GM23338 (cell line): ENCODE measurements around the gene WBP11. TPM values are rescaled to one million over a fixed set of nuclear protein-coding genes. Genes with fewer than 3 reads are reported as not detected.

ENCODE experiments used
- ATAC-seq: fragments of 200-7000 bp; cut with Tn5 transposase; 3 replicates; pipeline ENCODE4 v1.9.1; 2020
- DNase-seq: peaks from one replicate; pipeline ENCODE4 v3.0.0-alpha.2; 2015; ENCODE audit warnings: low spot score
- H2AFZ ChIP-seq: fragments of 200-600 bp; sonication (generic); 2 replicates; pipeline ENCODE4 v1.8.0; 2016; ENCODE audit warnings: antibody characterized with exemption, mild to moderate bottlenecking, moderate library complexity
- H3F3A ChIP-seq: fragments of 200-600 bp; sonication (generic); replicated peaks from 2 replicates; pipeline ENCODE4 v1.8.0; 2017; ENCODE audit warnings: antibody characterized with exemption, mixed run types, low read depth
- H3K27ac ChIP-seq: fragments of 200-600 bp; sonication (generic); 2 replicates; pipeline ENCODE4 v1.6.1; 2016; ENCODE audit warnings: low read depth
- H3K27me3 ChIP-seq: fragments of 200-600 bp; sonication (generic); 2 replicates; pipeline ENCODE4 v1.8.0; 2016; ENCODE audit warnings: mild to moderate bottlenecking, mixed run types, moderate library complexity; ENCODE audit not compliant: insufficient read depth
- H3K36me3 ChIP-seq: fragments of 200-600 bp; sonication (generic); 2 replicates; pipeline ENCODE4 v1.8.0; 2016; ENCODE audit warnings: mild to moderate bottlenecking; ENCODE audit not compliant: insufficient read depth
- H3K4me1 ChIP-seq: fragments of 200-600 bp; sonication (generic); 2 replicates; pipeline ENCODE4 v1.8.0; 2016; ENCODE audit warnings: mild to moderate bottlenecking, moderate library complexity; ENCODE audit not compliant: insufficient read depth
- H3K4me2 ChIP-seq: fragments of 200-600 bp; sonication (generic); 2 replicates; pipeline ENCODE4 v1.7.1; 2017; ENCODE audit warnings: mixed run types
- H3K4me3 ChIP-seq: fragments of 200-600 bp; sonication (generic); 2 replicates; pipeline ENCODE4 v1.6.1; 2016; ENCODE audit warnings: mixed run types
- H3K79me2 ChIP-seq: fragments of 200-600 bp; sonication (generic); replicated peaks from 2 replicates; pipeline ENCODE4 v1.8.0; 2017; ENCODE audit warnings: mild to moderate bottlenecking; ENCODE audit not compliant: insufficient read depth
- H3K9me2 ChIP-seq: fragments of 200-600 bp; sonication (generic); 2 replicates; pipeline ENCODE4 v1.8.0; 2017; ENCODE audit not compliant: insufficient read depth
- H4K20me1 ChIP-seq: fragments of 200-600 bp; sonication (generic); replicated peaks from 2 replicates; pipeline ENCODE4 v1.8.0; 2017; ENCODE audit warnings: mild to moderate bottlenecking; ENCODE audit not compliant: insufficient read depth
- H3K27ac Mint-ChIP-seq: 2 replicates; pipeline ENCODE4 v1.8.0; 2020; ENCODE audit warnings: inconsistent platforms, mild to moderate bottlenecking, moderate library complexity, mixed read lengths
- H3K27me3 Mint-ChIP-seq: 3 replicates; pipeline ENCODE4 v1.8.0; 2022; ENCODE audit warnings: low read depth, mild to moderate bottlenecking, moderate library complexity, mixed read lengths, inconsistent platforms; ENCODE audit not compliant: insufficient read depth, poor library complexity
- H3K36me3 Mint-ChIP-seq: 3 replicates; pipeline ENCODE4 v1.8.0; 2021; ENCODE audit warnings: low read depth, mild to moderate bottlenecking, inconsistent platforms, moderate library complexity, mixed read lengths
- H3K4me1 Mint-ChIP-seq: 3 replicates; pipeline ENCODE4 v1.8.0; 2020; ENCODE audit warnings: mild to moderate bottlenecking, inconsistent platforms, mixed read lengths
- H3K4me3 Mint-ChIP-seq: 3 replicates; pipeline ENCODE4 v1.8.0; 2021; ENCODE audit warnings: moderate library complexity, mild to moderate bottlenecking, inconsistent platforms, mixed read lengths
- H3K9me3 Mint-ChIP-seq: 3 replicates; pipeline ENCODE4 v1.8.0; 2020; ENCODE audit warnings: moderate library complexity, mild to moderate bottlenecking, inconsistent platforms, mixed read lengths
- CTCF ChIP-seq, 2 experiments: fragments of 200-600 bp in 1 of 2; sonication (generic) in 1 of 2; conservative IDR thresholded peaks; 2 replicates each; pipeline versions ENCODE4 v1.5.1 to v1.6.1; 2016 to 2017; ENCODE audit warnings: antibody characterized with exemption in 2 of 2, low read depth in 2 of 2, mild to moderate bottlenecking in 2 of 2, moderate library complexity in 1 of 2
- ETS1 ChIP-seq: IDR thresholded peaks from 2 replicates; pipeline ENCODE4 v1.6.1; 2016; ENCODE audit warnings: antibody characterized with exemption
- EZH2 ChIP-seq: fragments of 200-600 bp; sonication (generic); IDR thresholded peaks from one replicate; pipeline ENCODE4 v1.8.0; 2017; ENCODE audit warnings: antibody characterized with exemption, mild to moderate bottlenecking, low read depth; ENCODE audit not compliant: unreplicated experiment
- JUNB ChIP-seq: IDR thresholded peaks from one replicate; pipeline ENCODE4 v1.6.1; 2016; ENCODE audit warnings: antibody characterized with exemption; ENCODE audit not compliant: unreplicated experiment
- POLR2AphosphoS5 ChIP-seq: IDR thresholded peaks from 2 replicates; pipeline ENCODE4 v1.6.1; 2016; ENCODE audit warnings: antibody characterized with exemption, low read depth
- REST ChIP-seq: IDR thresholded peaks from one replicate; pipeline ENCODE4 v1.6.1; 2018; ENCODE audit warnings: antibody characterized with exemption; ENCODE audit not compliant: unreplicated experiment
- ZNF331 ChIP-seq: fragments of 250-450 bp; sonication (Bioruptor Pico); IDR thresholded peaks from 2 replicates; pipeline ENCODE4 v1.5.0; 2020; ENCODE audit warnings: low read depth, mild to moderate bottlenecking, moderate library complexity
- polyA plus RNA-seq: library from polyadenylated mRNA; unstranded; fragments of >200 nt; fragmentation: Nextera tagmentation; extraction: Ambion mirVana; gene quantifications from 2 replicates; pipeline ENCODE4 v1.2.1, GENCODE V29; 2016
- total RNA-seq: library from RNA; depleted of rRNA; stranded (reverse); fragments of >200 nt; shearing (Covaris generic); gene quantifications from 2 replicates; pipeline ENCODE4 v1.2.3, GENCODE V29; 2014

WBP11 gene
- total and polyA plus RNA-seq, 2 experiments from 2014 or later: 57.1 to 148 TPM

GRCh38 chr12:14852880-14853279, 49.6 kb upstream of the WBP11 start:
- H3K4me3 Mint-ChIP-seq: no peak overlapping the region
- TF ChIP-seq POLR2AphosphoS5: no peak
- TF ChIP-seq ETS1: no peak
- no peak for TF ChIP-seq ZNF331 (CRISPR knock-in tag)
- no peak for TF ChIP-seq EZH2
- Histone ChIP-seq H3K36me3 (no peaks in the 10 kb centered on the region), H3K4me2 (no peak overlapping the region), H2AFZ (peak overlapping the region; percentile 75; the same call in 1 of the 2 replicates), H3F3A (no peaks in the 10 kb centered on the region), H3K4me1 (peaks cover 13% of the 10 kb centered on the region; the same call in 1 of the 2 replicates), H4K20me1 (no peaks in the 10 kb centered on the region), H3K4me3 (no peak overlapping the region), H3K79me2 (no peaks in the 10 kb centered on the region), H3K9me2 (no peaks in the 10 kb centered on the region), H3K27ac (no peak overlapping the region), H3K27me3 (no peaks in the 10 kb centered on the region)
- no peak overlapping the region for H3K27ac Mint-ChIP-seq
- peaks cover 5% of the 10 kb centered on the region; the same call in 2 of the 3 replicates for H3K9me3 Mint-ChIP-seq
- peak; percentile 76 for ATAC-seq
- DNase-seq: peak; percentile 21
- no peaks in the 10 kb centered on the region for H3K27me3 Mint-ChIP-seq
- no peaks in the 10 kb centered on the region for H3K36me3 Mint-ChIP-seq
- peaks cover 11% of the 10 kb centered on the region for H3K4me1 Mint-ChIP-seq

GRCh38 chr12:14850929-14851663, 47.8 kb upstream of the WBP11 start:
- Histone ChIP-seq H4K20me1 (no peaks in the 10 kb centered on the region), H3K27ac (no peak overlapping the region), H3F3A (no peaks in the 10 kb centered on the region), H3K36me3 (no peaks in the 10 kb centered on the region), H3K4me3 (no peak overlapping the region), H3K79me2 (no peaks in the 10 kb centered on the region), H3K9me2 (no peaks in the 10 kb centered on the region), H3K4me2 (no peak overlapping the region), H3K27me3 (no peaks in the 10 kb centered on the region), H2AFZ (peak overlapping the region; percentile 54; the same call in 1 of the 2 replicates), H3K4me1 (peaks cover 13% of the 10 kb centered on the region; the same call in 1 of the 2 replicates)
- Mint-ChIP-seq H3K27me3 (peaks cover 3% of the 10 kb centered on the region), H3K4me1 (peaks cover 11% of the 10 kb centered on the region), H3K9me3 (no peaks in the 10 kb centered on the region), H3K36me3 (no peaks in the 10 kb centered on the region), H3K27ac (no peak overlapping the region), H3K4me3 (no peak overlapping the region)
- TF ChIP-seq JUNB: no peak
- ATAC-seq (no peak), DNase-seq (no peak)

- no peaks in the 10 kb centered on the region for H3K36me3 ChIP-seq
- no peaks in the 10 kb centered on the region for H3K9me2 ChIP-seq
- ATAC-seq: no peak
- H3K4me2 ChIP-seq: no peak overlapping the region
- no peak for DNase-seq
- H4K20me1 ChIP-seq: no peaks in the 10 kb centered on the region
- H3K79me2 ChIP-seq: no peaks in the 10 kb centered on the region
- no peak overlapping the region for H2AFZ ChIP-seq
- H3K27ac Mint-ChIP-seq: no peak overlapping the region
- H3K27me3 ChIP-seq: no peaks in the 10 kb centered on the region
- peaks cover 3% of the 10 kb centered on the region for H3K27me3 Mint-ChIP-seq
- H3K4me1 ChIP-seq: peaks cover 13% of the 10 kb centered on the region; the same call in 1 of the 2 replicates
- H3K36me3 Mint-ChIP-seq: no peaks in the 10 kb centered on the region
- H3K4me3 Mint-ChIP-seq: no peak overlapping the region
- H3F3A ChIP-seq: no peaks in the 10 kb centered on the region
- H3K9me3 Mint-ChIP-seq: no peaks in the 10 kb centered on the region
- peaks cover 11% of the 10 kb centered on the region for H3K4me1 Mint-ChIP-seq
- no peak overlapping the region for H3K4me3 ChIP-seq
- no peak overlapping the region for H3K27ac ChIP-seq
- TF ChIP-seq CTCF (conservative IDR thresholded peaks at IDR 0.05; ENCODE audit: low read depth in 2 of 2) (no peak), REST (no peak)
Measured at GRCh38 chr12:14849661-14850060, 46.4 kb upstream of the WBP11 start.
